A673 (cell line): ENCODE measurements around the gene KYAT1.

Source experiments
- EZH2 ChIP-seq: fragments of 200-600 bp; sonication (generic); IDR thresholded peaks from 2 replicates; pipeline ENCODE4 v1.6.1; 2017; ENCODE audit warnings: borderline replicate concordance, low read depth, mild to moderate bottlenecking, mixed read lengths, antibody characterized with exemption, low read length; ENCODE audit not compliant: poor library complexity, severe bottlenecking
- TF ChIP-seq, protein P1 (sequence below): fragments of 300-800, 200-600 bp; sonication (generic); conservative IDR thresholded peaks from 2 replicates; pipeline ENCODE4 v1.5.1; 2017; ENCODE audit warnings: low read depth, mild to moderate bottlenecking, antibody characterized with exemption, low read length, moderate library complexity, mixed read lengths

DNA sequence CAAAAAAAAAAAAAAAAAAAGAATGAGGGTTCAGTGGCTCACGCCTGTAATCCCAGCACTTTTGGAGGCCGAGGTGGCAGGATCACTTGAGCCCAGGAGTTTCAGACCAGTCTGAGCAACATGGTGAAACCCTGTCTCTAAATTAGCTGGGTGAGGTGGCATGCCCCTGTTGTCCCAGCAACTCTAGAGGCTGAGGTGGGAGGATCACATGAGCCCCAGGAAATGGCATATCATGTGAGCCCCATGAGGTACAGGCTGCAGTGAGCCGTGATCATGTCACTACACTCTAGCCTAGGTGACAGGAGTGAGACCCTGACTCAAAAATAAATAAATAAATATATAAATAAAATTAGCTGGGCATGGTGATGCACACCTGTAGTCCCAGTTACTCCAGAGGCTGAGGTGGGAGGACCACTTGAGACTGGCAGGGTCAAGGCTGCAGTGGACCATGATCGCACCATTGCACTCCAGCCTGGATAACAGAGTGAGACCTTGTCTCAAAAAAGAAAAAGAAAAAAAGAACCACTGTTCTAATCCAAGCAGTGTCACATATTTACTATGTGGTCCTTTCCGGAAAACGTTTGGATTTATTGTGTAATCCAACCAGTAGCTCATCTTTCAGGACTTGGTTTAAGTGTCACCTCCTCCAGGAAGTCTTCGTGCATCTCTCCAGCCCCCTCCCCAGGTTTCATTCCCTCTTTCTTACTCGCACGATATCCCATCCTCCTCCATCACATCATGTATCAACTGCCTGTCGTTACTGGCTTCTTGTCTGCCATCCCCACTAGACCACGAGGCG lies 39.9 kb downstream of the KYAT1 start:
- TF ChIP-seq, protein P1, sequence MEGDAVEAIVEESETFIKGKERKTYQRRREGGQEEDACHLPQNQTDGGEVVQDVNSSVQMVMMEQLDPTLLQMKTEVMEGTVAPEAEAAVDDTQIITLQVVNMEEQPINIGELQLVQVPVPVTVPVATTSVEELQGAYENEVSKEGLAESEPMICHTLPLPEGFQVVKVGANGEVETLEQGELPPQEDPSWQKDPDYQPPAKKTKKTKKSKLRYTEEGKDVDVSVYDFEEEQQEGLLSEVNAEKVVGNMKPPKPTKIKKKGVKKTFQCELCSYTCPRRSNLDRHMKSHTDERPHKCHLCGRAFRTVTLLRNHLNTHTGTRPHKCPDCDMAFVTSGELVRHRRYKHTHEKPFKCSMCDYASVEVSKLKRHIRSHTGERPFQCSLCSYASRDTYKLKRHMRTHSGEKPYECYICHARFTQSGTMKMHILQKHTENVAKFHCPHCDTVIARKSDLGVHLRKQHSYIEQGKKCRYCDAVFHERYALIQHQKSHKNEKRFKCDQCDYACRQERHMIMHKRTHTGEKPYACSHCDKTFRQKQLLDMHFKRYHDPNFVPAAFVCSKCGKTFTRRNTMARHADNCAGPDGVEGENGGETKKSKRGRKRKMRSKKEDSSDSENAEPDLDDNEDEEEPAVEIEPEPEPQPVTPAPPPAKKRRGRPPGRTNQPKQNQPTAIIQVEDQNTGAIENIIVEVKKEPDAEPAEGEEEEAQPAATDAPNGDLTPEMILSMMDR, result no peak
- no peak for TF ChIP-seq EZH2
